Hepatocyte (in vitro differentiated cells): ENCODE data around the gene ZNF804A. TPM values are rescaled to one million over a fixed set of nuclear protein-coding genes. Genes with fewer than 3 reads are reported as not detected.

Experiments used
- DNase-seq: peaks from one replicate; pipeline ENCODE4 v3.0.0-alpha.2; 2016; ENCODE audit warnings: low spot score
- H2AFZ ChIP-seq: fragments of 200-600 bp; sonication (generic); 2 replicates; pipeline ENCODE4 v1.6.0; 2016; ENCODE audit warnings: antibody characterized with exemption, mild to moderate bottlenecking
- H3K27ac ChIP-seq: fragments of 200-600 bp; sonication (generic); 2 replicates; pipeline ENCODE4 v1.5.1; 2016; ENCODE audit warnings: mild to moderate bottlenecking
- H3K27me3 ChIP-seq: fragments of 200-600 bp; sonication (generic); 2 replicates; pipeline ENCODE4 v1.6.1; 2016
- H3K36me3 ChIP-seq: fragments of 200-600 bp; sonication (generic); replicated peaks from 2 replicates; pipeline ENCODE4 v1.5.1; 2016; ENCODE audit warnings: low read depth; ENCODE audit not compliant: insufficient read depth
- H3K4me1 ChIP-seq: fragments of 200-600 bp; sonication (generic); 2 replicates; pipeline ENCODE4 v1.5.1; 2016; ENCODE audit warnings: mild to moderate bottlenecking, moderate library complexity; ENCODE audit not compliant: insufficient read depth
- H3K4me2 ChIP-seq: fragments of 200-600 bp; sonication (generic); 2 replicates; pipeline ENCODE4 v1.6.0; 2016
- H3K4me3 ChIP-seq: fragments of 200-600 bp; sonication (generic); 2 replicates; pipeline ENCODE4 v1.5.1; 2016; ENCODE audit warnings: mild to moderate bottlenecking
- H3K79me2 ChIP-seq: fragments of 200-600 bp; sonication (generic); 2 replicates; pipeline ENCODE4 v1.6.0; 2017; ENCODE audit warnings: mild to moderate bottlenecking
- H3K9me2 ChIP-seq: fragments of 200-600 bp; sonication (generic); replicated peaks from 2 replicates; pipeline ENCODE4 v1.6.0; 2017; ENCODE audit warnings: mild to moderate bottlenecking; ENCODE audit not compliant: insufficient read depth
- H3K9me3 ChIP-seq: fragments of 200-600 bp; sonication (generic); 2 replicates; pipeline ENCODE4 v1.5.1; 2016; ENCODE audit warnings: low read depth, mild to moderate bottlenecking
- H4K20me1 ChIP-seq: fragments of 200-600 bp; sonication (generic); 2 replicates; pipeline ENCODE4 v1.6.0; 2016; ENCODE audit warnings: mild to moderate bottlenecking; ENCODE audit not compliant: insufficient read depth, poor library complexity, severe bottlenecking
- CTCF ChIP-seq: fragments of 200-600 bp; sonication (generic); IDR thresholded peaks from 2 replicates; pipeline ENCODE4 v1.5.1; 2016; ENCODE audit warnings: antibody characterized with exemption, mild to moderate bottlenecking; ENCODE audit not compliant: poor library complexity
- EZH2 ChIP-seq: fragments of 200-600 bp; sonication (generic); IDR thresholded peaks from 2 replicates; pipeline ENCODE4 v1.6.1; 2016; ENCODE audit warnings: antibody characterized with exemption, mild to moderate bottlenecking, borderline replicate concordance
- EZH2phosphoT487 ChIP-seq: fragments of 200-600 bp; sonication (generic); IDR thresholded peaks from one replicate; pipeline ENCODE4 v1.6.1; 2018; ENCODE audit warnings: antibody characterized with exemption, mild to moderate bottlenecking, low read depth, moderate library complexity; ENCODE audit not compliant: unreplicated experiment, severe bottlenecking
- WGBS: methylation state at CpG from one replicate; pipeline ENCODE4 v1.1.6; 2016; ENCODE audit warnings: low lambda C conversion rate; ENCODE audit errors: missing lambda C conversion rate; 5-methylcytosine and 5-hydroxymethylcytosine counted together
- polyA plus RNA-seq: library from polyadenylated mRNA; unstranded; fragments of >200 nt; fragmentation: Nextera tagmentation; extraction: Ambion mirVana; gene quantifications from 2 replicates; pipeline ENCODE4 v1.2.1, GENCODE V29; 2016
- total RNA-seq: library from RNA; depleted of rRNA; stranded (reverse); fragments of >200 nt; gene quantifications from 2 replicates; pipeline ENCODE4 v1.2.3, GENCODE V29; 2014

Gene ZNF804A
- total and polyA plus RNA-seq, 2 experiments from 2014 or later, result 1.7 to 2.3 TPM

GRCh38 chr2:184599054-184599871 is 934 bp downstream of the ZNF804A start:
- H3K9me2 ChIP-seq, result no peaks in the 10 kb centered on the region
- H3K4me1 ChIP-seq, result no peaks in the 10 kb centered on the region
- 33% methylated on average over 7 of the region's 7 CpGs for WGBS
- H3K36me3 ChIP-seq, result no peaks in the 10 kb centered on the region
- peaks cover 34% of the 10 kb centered on the region for H3K27me3 ChIP-seq
- peak overlapping the region; percentile 85 for H2AFZ ChIP-seq
- peak overlapping the region; percentile 65 for H3K4me3 ChIP-seq
- H3K27ac ChIP-seq, result peak overlapping the region; percentile 44
- DNase-seq, result no peak
- TF ChIP-seq EZH2phosphoT487, result no peak
- no peak for TF ChIP-seq EZH2
- no peak for TF ChIP-seq CTCF
- no peaks in the 10 kb centered on the region for H3K79me2 ChIP-seq
- no peaks in the 10 kb centered on the region for H3K9me3 ChIP-seq
- H4K20me1 ChIP-seq, result no peaks in the 10 kb centered on the region
- peak overlapping the region; percentile 86 for H3K4me2 ChIP-seq

- Histone ChIP-seq H2AFZ (peak overlapping the region; percentile 10), H3K27ac (no peak overlapping the region), H3K4me3 (no peak overlapping the region), H3K36me3 (no peaks in the 10 kb centered on the region), H3K27me3 (peaks cover 34% of the 10 kb centered on the region), H3K9me2 (no peaks in the 10 kb centered on the region), H3K9me3 (no peaks in the 10 kb centered on the region), H3K79me2 (no peaks in the 10 kb centered on the region), H3K4me1 (no peaks in the 10 kb centered on the region), H4K20me1 (no peaks in the 10 kb centered on the region), H3K4me2 (peak overlapping the region; percentile 86)
- 97% methylated on average over 2 of the region's 2 CpGs for WGBS
- no peak for DNase-seq
- TF ChIP-seq EZH2, result no peak
- no peak for TF ChIP-seq CTCF
- TF ChIP-seq EZH2phosphoT487, result no peak
Observed at GRCh38 chr2:184599872-184600222, 1.5 kb downstream of the ZNF804A start.

- no peak overlapping the region for H3K4me2 ChIP-seq
- H3K4me3 ChIP-seq, result no peak overlapping the region
- H3K27me3 ChIP-seq, result peaks cover 23% of the 10 kb centered on the region
- no peaks in the 10 kb centered on the region for H3K9me3 ChIP-seq
- no peaks in the 10 kb centered on the region for H4K20me1 ChIP-seq
- no peaks in the 10 kb centered on the region for H3K9me2 ChIP-seq
- no peak overlapping the region for H3K27ac ChIP-seq
- H3K4me1 ChIP-seq, result no peaks in the 10 kb centered on the region
- no peak overlapping the region for H2AFZ ChIP-seq
- WGBS, result 79% methylated on average over 3 of the region's 3 CpGs
- H3K36me3 ChIP-seq, result no peaks in the 10 kb centered on the region
- TF ChIP-seq CTCF (no peak), EZH2 (no peak), EZH2phosphoT487 (no peak)
- no peaks in the 10 kb centered on the region for H3K79me2 ChIP-seq
- DNase-seq, result no peak
Observed at GRCh38 chr2:184602734-184603133, 4.4 kb downstream of the ZNF804A start.
